Suppressor macrophage treated with lipopolysaccharide for 1 hour (primary cell): ENCODE measurements around the gene LHX3.

Experiments
- DNase-seq, 3 donors: peaks; one replicate each; pipeline ENCODE4 v3.0.0-alpha.2; 2020 to 2022

LHX3 gene

DNA sequence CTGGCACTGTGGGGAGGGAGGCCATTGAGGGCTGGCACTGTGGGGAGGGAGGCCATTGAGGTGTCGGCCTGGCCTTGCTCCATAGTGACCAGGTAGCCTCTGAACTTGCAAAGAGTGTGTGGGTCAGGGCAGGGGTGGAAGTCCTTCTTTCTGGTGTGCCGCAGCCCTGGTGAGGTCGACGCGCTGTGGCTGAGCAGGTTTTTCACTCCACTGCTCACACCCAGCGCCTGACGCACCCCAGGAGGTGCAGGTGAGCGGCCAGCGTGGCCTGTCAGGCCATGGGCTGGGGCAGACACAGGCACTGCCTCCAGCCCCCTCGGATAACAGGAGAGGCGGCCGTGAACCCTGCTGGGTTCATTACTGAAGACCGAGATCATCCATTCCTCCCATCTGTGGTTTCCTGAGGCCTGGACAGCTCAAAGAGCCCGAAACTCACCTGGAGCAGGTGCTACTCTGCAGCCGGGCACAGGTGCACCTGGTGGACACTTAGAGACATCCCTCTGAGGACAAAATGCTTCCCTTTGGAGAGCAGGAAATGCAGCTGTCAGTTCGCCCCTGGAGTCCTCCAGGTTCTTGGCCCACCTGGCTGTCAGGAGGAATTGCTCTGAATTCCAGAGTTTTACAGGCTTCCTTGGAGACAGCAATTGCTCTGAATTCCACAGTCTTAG is 32.4 kb downstream of the LHX3 start:
- DNase-seq, result no peak

DNA sequence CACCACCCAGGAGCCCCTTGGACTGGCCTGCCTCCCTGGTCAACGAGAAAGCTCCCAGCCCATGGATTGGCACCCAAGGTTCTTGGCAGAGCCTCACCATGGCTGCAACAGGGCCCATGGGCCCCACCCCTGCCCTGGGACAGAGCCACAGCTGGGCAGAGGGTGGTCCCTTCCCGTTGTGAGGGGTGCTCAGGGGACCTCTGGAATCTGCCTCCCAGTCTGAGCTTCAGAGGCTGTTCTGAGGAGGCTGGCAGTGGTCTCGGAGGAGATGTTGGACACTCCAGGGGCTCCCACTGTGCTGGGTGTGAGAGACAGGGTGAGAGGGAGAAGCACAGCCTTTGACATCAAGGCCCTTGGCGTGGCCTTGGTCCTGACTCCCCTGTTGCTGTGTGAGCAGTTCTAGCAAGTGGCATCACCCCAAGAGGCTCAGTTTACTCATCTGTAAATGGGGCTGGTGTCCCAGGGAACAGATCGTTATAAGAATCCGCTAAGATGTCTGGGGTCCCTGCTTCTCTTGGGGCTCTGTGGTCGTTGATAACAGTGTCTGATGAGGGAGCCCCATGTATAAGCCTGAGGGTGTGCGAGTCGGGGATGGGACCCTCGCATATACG is 33.0 kb downstream of the LHX3 start:
- no peak for DNase-seq

DNA sequence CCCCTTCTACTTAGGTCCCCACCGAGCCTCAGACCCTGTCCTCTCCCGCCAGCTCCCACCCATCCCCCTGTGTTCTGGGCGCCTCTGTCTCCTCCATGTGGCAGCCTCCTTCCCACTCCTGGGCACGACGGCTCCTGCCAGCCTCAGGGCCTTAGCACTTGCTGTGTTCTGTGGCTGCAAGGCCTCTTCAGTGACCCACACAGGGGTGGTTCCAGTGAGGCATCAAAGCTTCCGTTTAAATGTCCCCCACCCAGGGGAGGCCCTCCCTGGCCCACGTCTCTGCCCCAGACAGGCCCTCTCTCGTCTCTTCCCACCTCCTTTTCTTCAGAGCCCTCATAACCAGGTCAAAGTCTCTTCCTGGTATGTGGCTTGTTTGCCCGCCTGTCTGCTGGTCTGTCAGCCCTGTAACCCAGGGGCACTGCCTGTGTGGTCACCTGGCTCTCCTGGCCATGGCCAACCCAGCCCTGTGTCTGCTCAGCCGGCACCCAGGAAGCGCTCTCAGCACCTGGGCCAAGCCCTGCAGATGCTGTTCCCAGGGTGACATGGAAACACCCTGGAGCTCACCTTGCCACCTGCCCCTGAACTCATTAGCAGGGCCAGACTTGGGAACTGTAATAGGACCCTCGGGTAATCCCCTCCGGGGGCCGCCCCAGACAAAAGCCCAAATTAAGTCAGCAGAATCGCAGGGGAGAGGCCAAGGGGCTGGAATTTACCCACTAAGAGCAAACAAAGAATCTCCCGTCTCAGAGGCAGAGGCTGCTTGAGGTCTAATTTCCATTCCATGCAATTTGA is 33.7 kb downstream of the LHX3 start:
- no peak for DNase-seq

DNA sequence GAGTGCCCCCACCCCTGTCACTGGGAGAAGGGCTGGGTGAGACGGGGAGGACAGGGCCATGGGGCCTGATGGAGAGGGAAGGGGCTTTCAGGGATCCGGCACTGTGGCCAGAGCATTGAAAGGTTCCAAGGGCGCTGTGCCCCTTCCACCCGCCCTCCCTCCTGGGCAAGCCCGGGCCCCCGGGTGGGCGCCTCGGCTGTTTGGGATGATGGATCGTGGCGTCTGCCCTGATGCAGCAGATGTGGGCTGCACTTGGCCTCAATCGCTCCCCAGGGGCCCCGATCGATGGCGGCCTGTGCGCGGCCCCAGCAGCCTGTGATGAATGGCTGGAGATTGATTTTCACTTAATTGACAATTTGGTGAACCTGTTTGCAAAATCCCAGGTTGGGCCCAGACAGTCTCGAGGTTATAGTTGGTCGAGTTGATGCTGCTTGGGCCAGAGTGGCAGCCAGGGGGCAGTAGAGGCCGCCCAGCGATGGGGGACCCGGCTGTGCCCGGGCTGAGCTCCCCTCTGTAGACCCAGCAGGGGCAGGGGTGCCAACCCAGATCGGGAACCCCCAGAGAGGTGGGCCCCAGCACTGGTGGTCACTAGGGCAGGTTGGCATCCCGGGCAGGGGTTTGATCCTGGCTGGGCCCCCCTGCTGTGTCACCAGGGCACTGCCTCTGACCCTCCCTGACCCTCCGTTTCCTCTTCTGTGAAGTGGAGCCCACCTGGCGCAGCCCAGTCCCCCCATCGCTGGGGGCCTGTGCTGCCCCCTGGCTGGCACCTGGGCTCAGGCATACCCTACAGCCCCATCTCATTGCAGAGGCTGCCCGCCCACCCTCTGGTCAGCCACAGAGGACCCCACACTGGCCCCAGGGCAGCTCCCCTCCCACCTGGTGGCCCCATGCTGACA is 34.7 kb downstream of the LHX3 start:
- peak; percentile 29 to 72 (median 54) for DNase-seq

DNA sequence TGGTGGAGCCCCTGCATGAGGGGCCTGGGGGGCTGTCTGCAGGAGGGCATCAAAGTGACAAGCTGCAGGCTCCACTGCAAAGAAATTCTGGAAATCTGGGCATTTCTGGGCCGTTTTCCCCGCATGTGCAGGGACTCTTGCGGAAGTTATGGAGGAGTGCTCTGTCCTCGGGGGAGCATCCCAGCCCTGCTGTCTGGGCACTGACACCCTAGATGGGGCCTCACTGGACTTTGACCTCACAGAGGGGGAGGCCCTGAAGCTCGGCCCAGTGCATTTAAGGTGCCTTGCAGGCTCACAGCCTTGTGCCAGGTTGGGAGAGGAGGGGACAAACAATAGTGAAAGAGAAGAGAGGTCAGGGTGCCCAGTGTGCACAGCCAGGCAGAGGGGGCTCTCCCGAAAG is 35.4 kb downstream of the LHX3 start:
- no peak for DNase-seq

DNA sequence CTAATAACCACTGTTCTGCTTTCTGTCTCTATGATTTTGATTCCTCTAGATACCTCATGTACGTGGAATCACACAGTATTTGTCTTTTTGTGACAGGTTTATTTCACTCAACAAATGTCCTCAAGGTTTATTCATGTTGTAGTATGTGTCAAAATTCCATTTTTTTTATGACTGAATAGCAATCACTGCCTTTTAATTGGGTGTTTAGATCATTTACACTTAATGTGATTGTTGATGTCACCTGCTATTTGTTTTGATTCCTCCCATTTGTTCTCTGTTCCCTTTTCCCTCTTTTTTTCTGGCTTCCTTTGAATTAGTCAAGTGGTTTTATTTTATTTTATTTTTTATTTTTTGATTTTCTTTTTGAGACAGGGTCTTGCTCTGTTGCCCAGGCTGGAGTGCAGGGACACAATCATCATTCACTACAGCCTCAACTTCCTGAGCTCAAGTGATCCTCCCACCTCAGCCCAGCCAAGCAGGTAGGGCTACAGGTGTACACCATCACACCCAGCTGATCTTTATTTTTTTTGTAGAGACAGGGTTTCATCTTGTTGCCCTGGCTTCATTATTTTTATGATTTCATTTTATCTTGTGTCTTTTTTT is 41.6 kb downstream of the LHX3 start:
- DNase-seq, result no peak

DNA sequence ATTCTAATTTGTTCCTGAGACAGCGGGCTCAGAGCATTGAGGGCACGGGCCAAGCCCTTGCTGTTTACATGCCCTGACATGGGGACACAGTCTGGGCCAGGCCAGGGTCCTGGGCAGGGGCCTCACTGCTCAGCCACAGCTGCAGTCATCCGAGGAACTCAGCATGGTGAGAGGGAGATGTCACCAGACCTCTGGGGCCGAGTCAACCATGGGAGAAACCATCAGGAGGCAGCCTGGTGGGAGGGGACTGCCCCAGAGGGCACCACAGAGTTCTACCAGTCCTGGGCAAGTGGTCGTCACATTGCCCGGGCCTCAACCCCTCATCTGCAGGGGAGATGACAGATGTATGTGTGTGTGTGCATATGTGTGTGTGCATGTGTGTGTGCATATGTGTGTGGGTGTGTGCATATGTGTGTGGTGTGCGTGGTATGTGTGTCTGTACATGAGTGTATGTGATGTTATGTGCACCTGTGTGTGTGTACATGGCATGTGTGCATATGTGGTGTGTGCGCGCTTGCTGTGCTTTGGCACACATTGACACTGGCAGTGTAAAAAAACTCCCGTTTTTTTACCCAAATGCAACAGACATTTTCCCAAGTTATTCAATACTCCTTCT is 43.8 kb downstream of the LHX3 start:
- peak in 2 of 3 donors; percentile 11 to 35 for DNase-seq

DNA sequence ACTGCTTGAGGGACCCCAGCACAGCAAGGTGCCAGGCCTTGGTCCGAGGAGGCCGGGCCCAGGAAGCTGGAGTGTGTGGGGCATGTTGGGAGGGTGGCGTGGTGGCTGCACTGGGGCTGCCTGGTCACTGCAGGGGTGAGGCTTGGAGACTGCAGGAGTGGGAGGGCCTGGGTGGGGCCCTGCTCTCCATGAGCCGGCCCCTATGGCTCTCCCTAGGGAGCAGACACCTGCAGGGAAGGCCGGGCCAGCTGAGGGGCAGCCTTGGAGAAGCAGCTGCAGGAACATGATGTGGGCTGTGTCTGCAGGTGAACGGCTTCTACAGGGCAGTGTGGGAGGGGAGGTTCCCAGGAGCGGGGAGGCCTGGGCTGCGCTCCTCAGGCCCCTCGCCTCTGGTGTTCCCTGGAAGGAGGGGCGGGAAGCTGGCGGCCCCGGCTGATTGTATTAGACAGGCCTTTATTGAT is 44.5 kb downstream of the LHX3 start:
- no peak for DNase-seq

DNA sequence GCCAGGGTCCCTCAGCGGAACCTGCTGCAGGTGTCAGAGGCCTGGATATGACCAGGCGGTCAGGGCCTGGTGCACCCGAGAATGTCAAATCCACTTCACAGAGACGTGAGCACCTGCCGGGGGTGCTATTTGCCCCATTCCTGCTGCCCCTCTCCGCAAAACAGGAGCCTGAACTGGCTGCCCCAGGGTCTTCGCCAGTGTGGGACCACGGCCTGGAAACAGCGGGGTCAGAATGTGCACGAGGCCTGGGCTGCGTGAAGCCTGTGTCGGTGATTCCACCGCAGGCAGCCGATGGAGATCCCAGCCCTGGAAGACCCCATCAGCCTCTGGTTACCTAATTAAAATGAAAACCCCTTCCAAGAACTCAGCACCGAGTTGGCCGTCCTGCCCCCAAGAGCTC is 45.1 kb downstream of the LHX3 start:
- DNase-seq, result no peak

DNA sequence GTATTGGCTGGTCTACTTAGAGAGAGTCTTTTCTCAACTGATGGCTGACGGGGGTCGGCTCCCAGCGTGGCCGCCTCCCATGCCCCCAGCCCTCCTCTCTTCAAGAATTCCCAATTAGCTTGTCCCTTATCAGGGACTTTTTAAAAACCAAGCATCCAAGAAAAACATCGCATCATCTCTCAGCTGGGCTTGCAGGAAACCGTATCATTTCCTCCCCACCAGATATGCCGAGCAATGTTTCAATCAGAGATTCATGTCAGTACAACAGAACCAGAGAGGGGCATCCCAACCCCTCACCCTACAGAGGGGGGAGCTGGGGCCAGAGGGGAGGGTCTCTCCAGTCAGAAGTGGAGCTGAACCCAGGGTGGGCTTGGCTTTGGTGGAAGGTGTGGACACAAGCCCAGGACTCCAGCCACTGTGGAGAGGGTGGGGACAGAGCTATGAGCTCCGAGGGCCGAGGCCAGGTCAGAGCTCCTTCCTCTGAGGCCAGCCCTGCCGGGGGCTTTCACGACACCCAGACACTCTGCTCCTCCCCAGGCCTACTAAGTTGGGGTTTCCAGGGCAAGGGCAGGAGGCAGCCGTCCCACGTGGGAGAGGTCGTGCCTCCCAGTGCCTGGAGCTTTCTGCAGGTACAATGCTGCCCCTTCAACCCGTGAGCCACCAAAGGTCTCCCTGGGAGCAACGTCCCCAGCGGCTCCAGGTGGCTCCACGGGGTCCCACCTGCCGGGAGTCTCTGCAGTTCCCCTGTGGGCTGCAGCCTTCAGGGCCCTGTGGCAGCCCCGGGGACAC is 47.3 kb downstream of the LHX3 start:
- no peak for DNase-seq

DNA sequence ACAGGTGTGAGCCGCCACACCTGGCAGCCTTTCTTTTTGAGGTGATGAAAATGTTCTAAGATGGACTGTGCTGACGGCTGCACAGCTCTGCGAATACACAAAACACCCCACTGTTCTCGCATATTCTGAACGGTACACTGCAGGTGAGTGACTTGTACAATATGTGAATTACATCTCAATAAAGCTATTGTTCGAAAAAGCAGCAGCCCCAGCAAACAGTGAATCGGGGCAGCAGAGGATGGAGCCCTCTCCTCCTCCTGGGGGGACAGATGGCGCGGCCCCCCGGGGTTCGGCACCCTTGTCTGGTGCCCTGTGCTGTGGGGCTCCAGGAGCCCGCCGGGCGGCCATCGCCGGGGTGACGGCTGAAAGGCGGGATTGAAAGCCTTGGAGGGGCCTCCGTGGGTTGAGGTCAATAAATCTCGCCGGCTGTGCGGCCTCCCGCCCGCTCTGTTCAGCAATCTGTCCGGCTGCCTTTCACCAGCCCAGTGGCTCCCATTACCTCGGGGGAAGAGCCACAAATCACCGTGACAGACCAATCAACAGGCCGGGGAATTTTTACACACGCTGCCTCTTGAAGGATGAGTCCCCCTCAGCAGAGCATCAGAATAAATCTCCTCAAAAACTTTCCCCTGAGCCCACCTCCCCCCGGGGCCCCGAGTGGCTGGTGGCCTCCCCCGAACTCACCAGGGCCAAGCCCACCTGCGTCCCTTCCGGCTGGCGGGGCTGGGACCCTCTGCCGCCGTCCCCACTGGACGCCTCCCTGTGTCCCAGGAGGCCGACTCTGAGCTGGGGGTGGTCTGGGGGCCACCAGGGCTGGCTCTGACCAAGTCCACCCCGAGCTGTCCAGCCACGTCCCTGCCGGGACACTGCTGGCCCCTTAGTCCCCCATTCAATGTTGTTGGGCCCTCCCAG is 48.5 kb downstream of the LHX3 start:
- DNase-seq, result no peak

DNA sequence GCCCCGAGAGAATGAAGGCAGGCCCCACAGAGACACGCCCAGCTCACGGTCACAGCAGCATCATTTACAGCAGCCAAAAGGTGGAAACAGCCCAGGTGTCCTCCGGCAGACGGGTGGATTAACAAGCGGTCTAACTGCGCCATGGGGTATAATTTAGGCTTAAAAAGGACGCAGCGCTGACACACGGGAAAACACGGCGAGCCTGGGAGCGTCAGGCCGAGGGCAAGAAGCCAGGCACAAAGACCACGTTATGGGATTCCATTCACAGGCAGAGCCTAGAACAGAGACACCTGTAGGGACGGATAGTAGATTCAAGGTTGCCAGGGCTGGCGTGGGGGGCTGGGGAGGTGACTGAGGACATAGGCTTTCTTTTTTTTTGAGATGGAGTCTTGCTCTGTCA is 49.4 kb downstream of the LHX3 start:
- DNase-seq, result no peak

DNA sequence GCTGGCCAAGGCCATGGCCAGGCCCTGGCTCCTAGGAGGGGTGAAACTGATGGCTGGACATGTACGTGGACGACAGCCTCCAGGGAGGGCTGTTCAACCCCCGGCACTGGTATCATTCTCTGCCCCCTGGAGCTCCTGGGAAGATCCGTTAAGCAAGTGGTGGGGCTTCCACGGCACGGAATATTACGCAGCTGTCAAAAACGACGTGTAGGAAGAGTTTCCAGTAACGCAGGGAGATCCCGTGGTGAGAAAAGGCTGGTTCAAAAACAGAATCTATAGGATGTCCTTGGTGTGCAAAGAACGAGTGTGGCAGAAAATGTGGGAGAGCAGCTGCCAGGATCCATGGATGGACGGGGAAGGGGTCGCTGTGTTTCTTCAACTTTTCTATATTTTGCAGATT is 50.0 kb downstream of the LHX3 start:
- DNase-seq, result no peak

DNA sequence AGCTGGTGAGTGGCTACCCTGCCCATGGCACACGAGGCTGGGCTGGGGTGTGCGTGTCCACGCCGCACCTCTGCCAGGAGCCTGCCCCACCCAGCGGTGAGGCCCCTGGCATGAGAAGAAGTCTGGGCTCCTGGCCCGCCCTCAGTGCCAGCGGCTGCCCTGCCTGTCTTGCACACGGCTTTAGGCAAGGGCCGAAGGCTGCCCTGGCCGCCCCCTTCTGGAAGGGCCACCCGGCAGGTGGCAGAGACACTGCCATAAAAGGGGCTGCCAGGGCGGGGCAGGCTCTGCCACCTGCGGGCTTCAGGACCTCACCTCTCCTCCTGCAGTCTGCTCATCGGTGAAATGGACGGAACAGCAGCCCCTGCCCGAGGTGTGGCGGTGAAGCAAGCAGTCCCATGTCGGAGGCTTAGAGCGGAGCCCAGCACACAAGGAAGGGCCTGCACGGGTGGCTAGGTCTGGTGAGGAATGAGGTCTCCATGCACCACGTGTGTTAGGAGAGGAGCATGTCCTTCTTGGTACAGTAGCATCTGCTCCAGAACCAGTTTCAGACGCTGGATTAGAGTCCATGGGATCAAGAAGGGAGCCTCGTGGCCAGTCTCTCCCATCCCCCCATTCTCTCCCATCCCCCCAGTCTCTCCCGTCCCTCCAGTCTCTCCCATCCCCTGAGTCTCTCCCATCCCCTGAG is 51.4 kb downstream of the LHX3 start:
- no peak for DNase-seq

DNA sequence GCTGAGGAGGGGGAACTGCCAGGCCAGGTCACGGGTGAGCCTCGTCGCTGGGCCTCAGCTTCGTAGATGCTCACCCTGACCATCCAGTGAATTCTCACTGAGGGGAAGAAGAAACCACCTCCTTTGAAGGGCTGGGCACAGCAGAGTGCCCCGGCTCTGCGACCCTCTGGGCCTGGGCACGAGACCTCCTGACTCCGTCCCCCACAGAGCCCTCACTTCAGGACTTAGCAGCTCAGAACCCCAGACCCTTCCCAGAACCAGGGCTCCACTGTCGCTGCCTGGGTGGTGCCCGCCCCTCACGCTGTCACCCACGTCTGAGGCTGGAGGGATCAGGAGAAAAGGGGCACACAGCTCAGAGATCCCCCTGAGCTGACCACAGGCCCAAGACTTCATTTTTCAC is 52.0 kb downstream of the LHX3 start:
- no peak for DNase-seq

DNA sequence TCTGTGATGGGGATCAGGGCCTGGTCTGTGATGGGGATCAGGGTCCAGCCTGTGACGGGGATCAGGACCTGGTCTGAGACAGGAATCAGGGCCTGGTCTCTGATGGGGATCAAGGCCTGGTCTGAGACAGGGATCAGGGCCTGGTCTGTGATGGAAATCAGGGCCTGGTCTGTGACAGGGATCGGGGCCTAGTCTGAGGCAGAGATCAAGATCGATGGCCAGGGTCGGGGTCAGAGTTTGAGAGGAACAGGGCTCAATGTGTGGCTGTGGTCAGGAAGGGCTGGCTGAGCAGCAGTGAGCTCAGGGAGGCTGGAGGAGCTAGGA is 52.4 kb downstream of the LHX3 start:
- no peak for DNase-seq

DNA sequence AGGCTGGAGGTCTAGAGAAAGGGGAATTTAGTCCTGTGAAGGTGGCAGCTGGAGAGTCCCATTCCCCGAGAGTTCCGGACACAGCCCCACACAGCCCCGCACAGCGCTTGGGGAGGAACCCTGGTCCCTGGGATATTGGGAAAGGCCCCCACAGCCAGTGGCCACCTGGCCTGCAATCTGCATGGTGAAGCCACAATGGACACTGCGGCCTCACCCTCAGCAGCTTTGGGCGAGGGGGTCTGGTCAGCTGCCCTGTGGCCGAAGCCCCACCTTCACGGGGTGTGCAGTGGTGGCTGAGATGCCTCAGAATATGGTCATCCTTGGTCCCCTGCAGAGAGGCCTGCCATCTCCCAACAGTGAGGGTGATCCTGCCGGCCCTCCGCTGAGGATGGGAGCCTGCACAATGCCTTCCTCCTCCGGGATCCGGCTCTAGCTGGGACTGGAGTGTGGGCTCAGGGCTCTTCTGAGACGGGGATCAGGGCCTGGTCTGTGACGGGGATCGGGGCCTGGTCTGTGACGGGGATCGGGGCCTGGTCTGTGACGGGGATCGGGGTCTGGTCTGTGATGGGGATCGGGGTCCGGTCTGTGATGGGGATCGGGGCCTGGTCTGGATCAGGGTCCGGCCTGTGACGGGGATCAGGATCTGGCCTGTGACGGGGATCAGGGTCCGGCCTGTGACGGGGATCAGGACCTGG is 52.9 kb downstream of the LHX3 start:
- DNase-seq, result no peak

DNA sequence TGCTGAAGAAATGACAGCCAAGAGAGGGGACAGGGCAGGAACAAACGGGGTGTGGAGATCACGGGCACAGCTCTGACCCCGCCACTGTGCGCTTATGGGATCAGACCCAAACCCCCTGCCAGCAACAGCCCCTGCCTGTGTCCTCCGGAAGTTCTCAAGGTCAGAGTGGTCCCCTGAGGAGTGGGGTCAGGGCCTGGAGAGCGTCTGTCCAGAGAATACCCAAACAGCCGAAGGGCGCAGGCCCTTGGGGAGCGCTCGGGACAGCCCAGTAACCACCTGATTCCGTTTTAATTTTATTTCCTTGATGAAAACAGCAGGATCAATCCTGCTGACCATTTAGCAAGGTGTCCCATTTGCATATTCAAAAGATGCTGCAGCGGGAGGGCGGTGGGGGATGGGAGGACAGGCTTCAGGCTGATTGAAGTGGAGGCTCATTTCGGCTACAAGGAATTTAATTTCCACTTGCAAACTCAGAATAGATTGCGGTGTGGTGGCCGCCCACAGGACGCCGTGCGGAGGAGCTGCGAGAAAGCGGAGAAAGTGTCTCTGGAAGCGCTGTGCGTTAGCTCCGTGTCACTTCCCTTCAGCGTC is 53.6 kb downstream of the LHX3 start:
- no peak for DNase-seq
